Activated CD8-positive, alpha-beta T cell treated with anti-CD3 and anti-CD28 coated beads for 36 hours (primary cell): Measurements from ENCODE around the gene TMEM81. TPM values are rescaled to one million over a fixed set of nuclear protein-coding genes. Genes with fewer than 3 reads are reported as not detected.

Source experiments
- ATAC-seq: fragments of 200-7000 bp; cut with Tn5 transposase; one replicate; pipeline ENCODE4 v1.10.0; 2021; ENCODE audit warnings: mild to moderate bottlenecking, moderate library complexity
- CTCF ChIA-PET: fragments of 350-600 bp; sonication (Branson Sonifier 250); formaldehyde crosslinking; loops from one replicate; lab custom pipeline; 2021; ENCODE audit warnings: antibody characterized with exemption; lab: Charles Lee
- POLR2A ChIA-PET: fragments of 350-600 bp; sonication (Branson Sonifier 250); formaldehyde crosslinking; loops from one replicate; lab custom pipeline; 2021; ENCODE audit warnings: antibody characterized with exemption; lab: Charles Lee
- DNase-seq: peaks from one replicate; pipeline ENCODE4 v3.0.0-alpha.2; 2020
- H3K27ac Mint-ChIP-seq: one replicate; pipeline ENCODE4 v1.8.0; 2021; ENCODE audit warnings: mild to moderate bottlenecking, mixed read lengths
- H3K27me3 Mint-ChIP-seq: one replicate; pipeline ENCODE4 v1.8.0; 2021; ENCODE audit warnings: mixed read lengths
- H3K36me3 Mint-ChIP-seq: one replicate; pipeline ENCODE4 v1.8.0; 2021; ENCODE audit warnings: low read depth, mixed read lengths
- H3K4me1 Mint-ChIP-seq: one replicate; pipeline ENCODE4 v1.8.0; 2021; ENCODE audit warnings: low read depth, mixed read lengths
- H3K4me3 Mint-ChIP-seq: one replicate; pipeline ENCODE4 v1.8.0; 2021; ENCODE audit warnings: mild to moderate bottlenecking, moderate library complexity, mixed read lengths
- H3K9me3 Mint-ChIP-seq: one replicate; pipeline ENCODE4 v1.8.0; 2021; ENCODE audit warnings: mixed read lengths
- CTCF ChIP-seq: fragments of 200-600 bp; IDR thresholded peaks from one replicate; pipeline ENCODE4 v1.8.0; 2022; ENCODE audit warnings: antibody characterized with exemption, mild to moderate bottlenecking
- intact Hi-C: fragments of 100-400 bp; cut with micrococcal nuclease; formaldehyde crosslinking; loops from one replicate; pipeline ENCODE4 v1.10.0; 2022
- total RNA-seq, 2 experiments: library from RNA; stranded (reverse); gene quantifications; one replicate each; pipeline ENCODE4 v1.2.3, GENCODE V29; 2021

The TMEM81 gene
- total RNA-seq, 2 experiments from 2014 or later: 2.5 to 2.6 TPM

- Mint-ChIP-seq H3K4me1 (no peaks in the 10 kb centered on the region), H3K9me3 (no peaks in the 10 kb centered on the region), H3K36me3 (no peaks in the 10 kb centered on the region), H3K27me3 (no peaks in the 10 kb centered on the region), H3K4me3 (no peak overlapping the region), H3K27ac (no peak overlapping the region)
- ATAC-seq (no peak), DNase-seq (no peak)
- TF ChIP-seq CTCF: no peak
- POLR2A ChIA-PET: no interaction called here
- intact Hi-C loops: no loop called here
- CTCF ChIA-PET: interaction anchor here (1.1 kb wide), 1 partner anchor 79 kb away, joined by 3 read pairs; no protein-coding TSS in a partner anchor
These were observed 16.3 kb downstream of the TMEM81 start for GRCh38 chr1:205068001-205068400.

- CTCF ChIA-PET: interaction anchor here (1.0 to 1.5 kb wide), 3 partner anchors 16 to 93 kb away, joined by 3 to 4 read pairs (median 3); no protein-coding TSS in a partner anchor
- ATAC-seq: no peak
These were observed 17.2 kb downstream of the TMEM81 start for GRCh38 chr1:205067031-205067430.

GRCh38 chr1:205066141-205066818, 18.0 kb downstream of the TMEM81 start:
- no peak for TF ChIP-seq CTCF
- H3K9me3 Mint-ChIP-seq: no peaks in the 10 kb centered on the region
- no peaks in the 10 kb centered on the region for H3K4me1 Mint-ChIP-seq
- no peaks in the 10 kb centered on the region for H3K36me3 Mint-ChIP-seq
- DNase-seq: no peak
- H3K27me3 Mint-ChIP-seq: no peaks in the 10 kb centered on the region
- H3K4me3 Mint-ChIP-seq: no peak overlapping the region
- H3K27ac Mint-ChIP-seq: no peak overlapping the region
- CTCF ChIA-PET: interaction anchor here (0.9 to 1.5 kb wide), 4 partner anchors 16 to 93 kb away, joined by 3 to 4 read pairs (median 4); no protein-coding TSS in a partner anchor
- POLR2A ChIA-PET: no interaction called here
- ATAC-seq: no peak
- intact Hi-C loops: no loop called here

More at GRCh38 chr1:205067031-205067430, 17.2 kb downstream of the TMEM81 start:
- Mint-ChIP-seq H3K4me3 (no peak overlapping the region), H3K4me1 (no peaks in the 10 kb centered on the region), H3K27ac (no peak overlapping the region), H3K9me3 (no peaks in the 10 kb centered on the region), H3K36me3 (no peaks in the 10 kb centered on the region), H3K27me3 (no peaks in the 10 kb centered on the region)
- POLR2A ChIA-PET: no interaction called here
- DNase-seq: no peak
- intact Hi-C loops: no loop called here
- no peak for TF ChIP-seq CTCF

- Mint-ChIP-seq H3K36me3 (no peaks in the 10 kb centered on the region), H3K27me3 (no peaks in the 10 kb centered on the region), H3K9me3 (no peaks in the 10 kb centered on the region), H3K27ac (no peak overlapping the region), H3K4me1 (no peaks in the 10 kb centered on the region), H3K4me3 (no peak overlapping the region)
- no peak for TF ChIP-seq CTCF
- POLR2A ChIA-PET: no interaction called here
- ATAC-seq (no peak), DNase-seq (no peak)
- intact Hi-C loops: no loop called here
- CTCF ChIA-PET: interaction anchor here (0.9 to 1.5 kb wide), 4 partner anchors 17 to 92 kb away, joined by 3 to 4 read pairs (median 4); no protein-coding TSS in a partner anchor
These were observed 18.6 kb downstream of the TMEM81 start for GRCh38 chr1:205065666-205066065.

GRCh38 chr1:205064741-205065316, 19.4 kb downstream of the TMEM81 start:
- Mint-ChIP-seq H3K4me3 (no peak overlapping the region), H3K36me3 (no peaks in the 10 kb centered on the region), H3K4me1 (no peaks in the 10 kb centered on the region), H3K27ac (no peak overlapping the region), H3K27me3 (no peaks in the 10 kb centered on the region), H3K9me3 (no peaks in the 10 kb centered on the region)
- no peak for TF ChIP-seq CTCF
- intact Hi-C loops: loop anchor here (5.0 kb wide), 1 partner anchor 78 kb away; no protein-coding TSS in a partner anchor
- ATAC-seq (no peak), DNase-seq (no peak)
- POLR2A ChIA-PET: no interaction called here
- CTCF ChIA-PET: interaction anchor here (4.4 kb wide), 1 partner anchor 74 kb away, joined by 188 read pairs; no protein-coding TSS in a partner anchor
